H9 (cell line): ENCODE data around the gene USP13. TPM values are rescaled to one million over a fixed set of nuclear protein-coding genes. Genes with fewer than 3 reads are reported as not detected.

Experiments used
- DNase-seq: peaks from one replicate; pipeline ENCODE4 v3.0.0-alpha.2; 2017
- H2AFZ ChIP-seq: one replicate; pipeline ENCODE4 v1.6.1; 2013; ENCODE audit warnings: mild to moderate bottlenecking, low read length, control low read depth, moderate library complexity
- H2AK5ac ChIP-seq: 2 replicates; pipeline ENCODE4 v1.6.1; 2013; ENCODE audit warnings: low read length, control low read depth, mixed read lengths; ENCODE audit not compliant: insufficient read length
- H2BK120ac ChIP-seq: one replicate; pipeline ENCODE4 v1.6.1; 2013; ENCODE audit warnings: low read depth, mild to moderate bottlenecking, low read length, control low read depth, inconsistent platforms; ENCODE audit not compliant: poor library complexity, severe bottlenecking
- H2BK12ac ChIP-seq: 2 replicates; pipeline ENCODE4 v1.6.1; 2013; ENCODE audit warnings: low read length, control low read depth, mixed read lengths, low read depth; ENCODE audit not compliant: insufficient read length
- H2BK15ac ChIP-seq: 2 replicates; pipeline ENCODE4 v1.6.1; 2013; ENCODE audit warnings: low read depth, low read length, control low read depth
- H2BK20ac ChIP-seq: one replicate; pipeline ENCODE4 v1.6.1; 2013; ENCODE audit warnings: low read depth, mild to moderate bottlenecking, low read length, control low read depth, inconsistent platforms; ENCODE audit not compliant: poor library complexity, severe bottlenecking
- H2BK5ac ChIP-seq: 2 replicates; pipeline ENCODE4 v1.6.1; 2013; ENCODE audit warnings: low read length, control low read depth, mixed read lengths; ENCODE audit not compliant: insufficient read length
- H3K14ac ChIP-seq: 2 replicates; pipeline ENCODE4 v1.6.1; 2013; ENCODE audit warnings: low read length, control low read depth; ENCODE audit not compliant: insufficient read depth
- H3K18ac ChIP-seq: 2 replicates; pipeline ENCODE4 v1.6.1; 2013; ENCODE audit warnings: low read depth, mild to moderate bottlenecking, mixed read lengths, low read length, control low read depth; ENCODE audit not compliant: insufficient read length
- H3K23ac ChIP-seq: 2 replicates; pipeline ENCODE4 v1.6.1; 2013; ENCODE audit warnings: low read length, control low read depth, mixed read lengths, low read depth; ENCODE audit not compliant: insufficient read length
- H3K23me2 ChIP-seq: 2 replicates; pipeline ENCODE4 v1.6.1; 2013; ENCODE audit warnings: low read depth, mild to moderate bottlenecking, mixed read lengths, low read length, control low read depth; ENCODE audit not compliant: insufficient read length, poor library complexity, severe bottlenecking
- H3K27ac ChIP-seq: 2 replicates; pipeline ENCODE4 v1.5.1; 2013; ENCODE audit warnings: low read length, control low read depth, mixed read lengths, low read depth; ENCODE audit not compliant: insufficient read length
- H3K27me3 ChIP-seq: 2 replicates; pipeline ENCODE4 v1.6.1; 2013; ENCODE audit warnings: low read length, control low read depth, inconsistent platforms; ENCODE audit not compliant: insufficient read depth
- H3K4ac ChIP-seq: 2 replicates; pipeline ENCODE4 v1.6.1; 2013; ENCODE audit warnings: low read depth, mild to moderate bottlenecking, control low read depth, inconsistent platforms, low read length, moderate library complexity
- H3K4me1 ChIP-seq: 2 replicates; pipeline ENCODE4 v1.6.1; 2013; ENCODE audit warnings: low read length, control low read depth, inconsistent platforms; ENCODE audit not compliant: insufficient read depth
- H3K4me2 ChIP-seq: 2 replicates; pipeline ENCODE4 v1.6.1; 2013; ENCODE audit warnings: low read length, control low read depth, mixed read lengths; ENCODE audit not compliant: insufficient read length, insufficient read depth
- H3K56ac ChIP-seq: 2 replicates; pipeline ENCODE4 v1.6.1; 2013; ENCODE audit warnings: low read depth, mild to moderate bottlenecking, mixed read lengths, low read length, control low read depth; ENCODE audit not compliant: insufficient read length
- H3K79me1 ChIP-seq: 2 replicates; pipeline ENCODE4 v1.6.1; 2013; ENCODE audit warnings: low read depth, mild to moderate bottlenecking, moderate library complexity, low read length, control low read depth, inconsistent platforms; ENCODE audit not compliant: insufficient read depth, poor library complexity, severe bottlenecking
- H3K79me2 ChIP-seq: 2 replicates; pipeline ENCODE4 v1.6.1; 2013; ENCODE audit warnings: low read length, control low read depth, inconsistent platforms; ENCODE audit not compliant: insufficient read depth
- H3K9ac ChIP-seq: 2 replicates; pipeline ENCODE4 v1.6.1; 2013; ENCODE audit warnings: low read length, control low read depth, mixed read lengths; ENCODE audit not compliant: insufficient read length; ENCODE audit errors: extremely low read depth
- H3K9me3 ChIP-seq: one replicate; pipeline ENCODE4 v1.6.1; 2013; ENCODE audit warnings: low read depth, low read length, inconsistent platforms; ENCODE audit not compliant: control insufficient read depth
- H3T11ph ChIP-seq: one replicate; pipeline ENCODE4 v1.6.1; 2013; ENCODE audit warnings: mild to moderate bottlenecking, low read length, control low read depth, inconsistent platforms
- H4K20me1 ChIP-seq: one replicate; pipeline ENCODE4 v1.6.1; 2013; ENCODE audit not compliant: control insufficient read depth, insufficient read length, insufficient read depth
- H4K5ac ChIP-seq: 2 replicates; pipeline ENCODE4 v1.6.1; 2013; ENCODE audit warnings: low read depth, mild to moderate bottlenecking, mixed read lengths, low read length, control low read depth; ENCODE audit not compliant: insufficient read length
- H4K8ac ChIP-seq: replicated peaks from 2 replicates; pipeline ENCODE4 v1.6.1; 2013; ENCODE audit warnings: low read length, control low read depth, mixed read lengths, low read depth; ENCODE audit not compliant: insufficient read length
- H4K91ac ChIP-seq: 2 replicates; pipeline ENCODE4 v1.6.1; 2013; ENCODE audit warnings: low read depth, mild to moderate bottlenecking, moderate library complexity, mixed read lengths, low read length, control low read depth; ENCODE audit not compliant: insufficient read length
- H3K27ac Mint-ChIP-seq, 3 experiments: 2 replicates in 2 of 3; 3 replicates in 1 of 3; pipeline ENCODE4 v1.8.0; 2020 to 2021; ENCODE audit warnings: mixed read lengths in 3 of 3, mild to moderate bottlenecking in 1 of 3, moderate library complexity in 1 of 3
- H3K27me3 Mint-ChIP-seq: 2 replicates; pipeline ENCODE4 v1.8.0; 2021; ENCODE audit warnings: low read depth, mild to moderate bottlenecking, moderate library complexity, mixed read lengths
- H3K36me3 Mint-ChIP-seq, 3 experiments: 2 replicates in 2 of 3; 3 replicates in 1 of 3; pipeline ENCODE4 v1.8.0; 2020 to 2021; ENCODE audit warnings: low read depth in 3 of 3, mixed read lengths in 3 of 3; ENCODE audit not compliant: insufficient read depth in 1 of 3
- H3K4me1 Mint-ChIP-seq, 2 experiments: 2 replicates each; pipeline ENCODE4 v1.8.0; 2020; ENCODE audit warnings: mixed read lengths in 2 of 2
- H3K4me3 Mint-ChIP-seq, 2 experiments: 2 replicates in 1 of 2; 3 replicates in 1 of 2; pipeline ENCODE4 v1.8.0; 2020 to 2021; ENCODE audit warnings: mild to moderate bottlenecking in 2 of 2, mixed read lengths in 2 of 2, moderate library complexity in 1 of 2
- H3K9me3 Mint-ChIP-seq, 2 experiments: 2 replicates in 1 of 2; 3 replicates in 1 of 2; pipeline ENCODE4 v1.8.0; 2020; ENCODE audit warnings: mild to moderate bottlenecking in 2 of 2, mixed read lengths in 2 of 2, moderate library complexity in 1 of 2
- CTCF ChIP-seq: fragments of 200-600 bp; sonication (generic); conservative IDR thresholded peaks from 3 replicates; pipeline ENCODE4 v1.8.0; 2021; ENCODE audit warnings: antibody characterized with exemption, mild to moderate bottlenecking
- WGBS: extraction: QIAGEN DNeasy Blood & Tissue Kit; methylation state at CpG from one replicate; pipeline ENCODE4 v1.1.7; 2013; ENCODE audit warnings: missing lambda C conversion rate, low lambda C conversion rate, mixed read lengths; ENCODE audit not compliant: insufficient read length; ENCODE audit errors: extremely low coverage; 5-methylcytosine and 5-hydroxymethylcytosine counted together
- total RNA-seq: library from RNA; stranded (reverse); gene quantifications from 2 replicates; pipeline ENCODE4 v1.2.1, GENCODE V29; 2021

The USP13 gene
- total RNA-seq, 1 experiment from 2014 or later: 26.7 TPM

- H2AK5ac ChIP-seq: no peak overlapping the region
- H4K20me1 ChIP-seq: no peaks in the 10 kb centered on the region
- Mint-ChIP-seq H3K4me3 (no peak overlapping the region), H3K36me3 (no peaks in the 10 kb centered on the region), H3K4me1 (peaks cover 4 to 8% of the 10 kb centered on the region in 2 experiments), H3K9me3 (no peaks in the 10 kb centered on the region), H3K27me3 (no peaks in the 10 kb centered on the region), H3K27ac (no peak overlapping the region)
- H3K79me2 ChIP-seq: no peaks in the 10 kb centered on the region
- H3K27me3 ChIP-seq: no peaks in the 10 kb centered on the region
- H3K4me2 ChIP-seq: no peak overlapping the region
- H3K4ac ChIP-seq: no peak overlapping the region
- no peak overlapping the region for H2AFZ ChIP-seq
- H3K79me1 ChIP-seq: no peaks in the 10 kb centered on the region
- no CpG with 5 or more reads among the region's 3 CpGs for WGBS
- no peak overlapping the region for H2BK20ac ChIP-seq
- H4K91ac ChIP-seq: no peak overlapping the region
- TF ChIP-seq CTCF: no peak
- no peak overlapping the region for H2BK15ac ChIP-seq
- no peak overlapping the region for H3K27ac ChIP-seq
- no peaks in the 10 kb centered on the region for H3K4me1 ChIP-seq
- no peak overlapping the region for H3K9ac ChIP-seq
- DNase-seq: no peak
- H3K18ac ChIP-seq: no peak overlapping the region
- H3K9me3 ChIP-seq: no peaks in the 10 kb centered on the region
- no peak overlapping the region for H3K14ac ChIP-seq
- H3K23me2 ChIP-seq: no peaks in the 10 kb centered on the region
- no peak overlapping the region for H3K23ac ChIP-seq
- H3T11ph ChIP-seq: no peak overlapping the region
- H2BK5ac ChIP-seq: no peak overlapping the region
- H3K56ac ChIP-seq: no peak overlapping the region
- no peak overlapping the region for H4K8ac ChIP-seq
- no peak overlapping the region for H2BK120ac ChIP-seq
- no peak overlapping the region for H2BK12ac ChIP-seq
- H4K5ac ChIP-seq: no peak overlapping the region
These were observed 6.7 kb upstream of the USP13 start for GRCh38 chr3:179646177-179646576.
